NCI-H2107 treated with DMSO at 0.1 percent for 48 hours (cell line): Measurements from ENCODE around the gene ITIH1.
"Not testable (repeated sequence)": the region's sequence is repeated elsewhere in the genome, so short reads cannot be mapped to it uniquely, and the experiment has no call there.

Source experiments
- DNase-seq: peaks from one replicate; lab custom pipeline; 2025; ENCODE audit not compliant: unreplicated experiment; lab: John Stamatoyannopoulos, UW

ITIH1 gene

GRCh38 chr3:52777127-52777958, at the start of gene ITIH1:
Gene ITIH1, plus strand, starts transcription at chr3:52777599. Its CDS starts 17 bp downstream, at chr3:52777616.
- no peak for DNase-seq

- not testable (repeated sequence) for DNase-seq
These were observed 48.6 kb upstream of the ITIH1 start for GRCh38 chr3:52728753-52729152.

GRCh38 chr3:52730681-52731080, 46.7 kb upstream of the ITIH1 start:
- DNase-seq, result no peak

GRCh38 chr3:52731590-52731989, 45.8 kb upstream of the ITIH1 start:
- no peak for DNase-seq

- no peak for DNase-seq
These were observed 44.0 kb upstream of the ITIH1 start for GRCh38 chr3:52733256-52733891.

GRCh38 chr3:52739730-52740129, 37.7 kb upstream of the ITIH1 start:
- no peak for DNase-seq

- peak; percentile 23 for DNase-seq
These were observed 34.9 kb upstream of the ITIH1 start for GRCh38 chr3:52742418-52743041.

GRCh38 chr3:52743152-52743551, 34.2 kb upstream of the ITIH1 start:
- no peak for DNase-seq

GRCh38 chr3:52743721-52744120, 33.7 kb upstream of the ITIH1 start:
- no peak for DNase-seq

GRCh38 chr3:52752045-52752660, 25.2 kb upstream of the ITIH1 start:
- no peak for DNase-seq

GRCh38 chr3:52754373-52754772, 23.0 kb upstream of the ITIH1 start:
- no peak for DNase-seq

- DNase-seq, result no peak
These were observed 21.3 kb upstream of the ITIH1 start for GRCh38 chr3:52756141-52756540.

GRCh38 chr3:52763466-52763865, 13.9 kb upstream of the ITIH1 start:
- no peak for DNase-seq

- DNase-seq, result no peak
These were observed 7.5 kb upstream of the ITIH1 start for GRCh38 chr3:52769786-52770455.

GRCh38 chr3:52770496-52771333, 6.7 kb upstream of the ITIH1 start, which contains the start of gene NEK4:
Gene NEK4, minus strand, starts transcription at chr3:52770940. Its CDS starts 194 bp downstream, at chr3:52770746.
- peak; percentile 48 for DNase-seq

- DNase-seq, result no peak
These were observed 6.1 kb upstream of the ITIH1 start for GRCh38 chr3:52771334-52771681.

- DNase-seq, result no peak
These were observed 5.7 kb upstream of the ITIH1 start for GRCh38 chr3:52771702-52772101.

- DNase-seq, result no peak
These were observed 3.9 kb upstream of the ITIH1 start for GRCh38 chr3:52773361-52774065.

GRCh38 chr3:52774066-52774713, 3.2 kb upstream of the ITIH1 start:
- no peak for DNase-seq
